ENCODE measurements around the gene MYRFL.
"Not testable (repeated sequence)": the region's sequence is repeated elsewhere in the genome, so short reads cannot be mapped to it uniquely, and the experiment has no call there.

The MYRFL gene

GRCh38 chr12:69986114-69986513, 161.1 kb downstream of the MYRFL start:
- no peak for DNase-seq (ENCODE audit: low read depth in 2 of 2)

- no peak for DNase-seq (ENCODE audit: low read depth in 2 of 2)
These were observed 162.6 kb downstream of the MYRFL start for GRCh38 chr12:69987579-69988091.

GRCh38 chr12:69988481-69989321, 163.7 kb downstream of the MYRFL start:
- no peak for DNase-seq (ENCODE audit: low read depth in 2 of 2)

- DNase-seq (ENCODE audit: low read depth in 2 of 2) = no peak
These were observed 166.8 kb downstream of the MYRFL start for GRCh38 chr12:69991690-69992288.

- DNase-seq (ENCODE audit: low read depth in 2 of 2) = no peak
These were observed 168.4 kb downstream of the MYRFL start for GRCh38 chr12:69993433-69993832.

- not testable (repeated sequence) for DNase-seq (ENCODE audit: low read depth in 2 of 2)
These were observed 169.1 kb downstream of the MYRFL start for GRCh38 chr12:69994086-69994485.

- no peak for DNase-seq (ENCODE audit: low read depth in 2 of 2)
These were observed 169.7 kb downstream of the MYRFL start for GRCh38 chr12:69994724-69995173.

GRCh38 chr12:69996241-69996640, 171.2 kb downstream of the MYRFL start:
- DNase-seq (ENCODE audit: low read depth in 2 of 2) = no peak

GRCh38 chr12:69996722-69997121, 171.7 kb downstream of the MYRFL start:
- no peak for DNase-seq (ENCODE audit: low read depth in 2 of 2)

- DNase-seq (ENCODE audit: low read depth in 2 of 2) = no peak
These were observed 173.0 kb downstream of the MYRFL start for GRCh38 chr12:69998011-69998410.

- no peak for DNase-seq (ENCODE audit: low read depth in 2 of 2)
These were observed 173.9 kb downstream of the MYRFL start for GRCh38 chr12:69998922-69999321.

- DNase-seq (ENCODE audit: low read depth in 2 of 2) = no peak
These were observed 174.5 kb downstream of the MYRFL start for GRCh38 chr12:69999561-69999960.

- no peak for DNase-seq (ENCODE audit: low read depth in 2 of 2)
These were observed 177.3 kb downstream of the MYRFL start for GRCh38 chr12:70002097-70002911.

GRCh38 chr12:70002912-70003255, 177.9 kb downstream of the MYRFL start:
- no peak for DNase-seq (ENCODE audit: low read depth in 2 of 2)

GRCh38 chr12:70005864-70006618, 181.0 kb downstream of the MYRFL start:
- DNase-seq (ENCODE audit: low read depth in 2 of 2) = no peak

GRCh38 chr12:70006619-70006973, 181.6 kb downstream of the MYRFL start:
- DNase-seq (ENCODE audit: low read depth in 2 of 2) = no peak

- DNase-seq (ENCODE audit: low read depth in 2 of 2) = no peak
These were observed 182.7 kb downstream of the MYRFL start for GRCh38 chr12:70007687-70008086.
